Upper lobe of left lung (tissue), 4 donors: Measurements from ENCODE around the gene CITED4.

Experiments used
- POLR2A ChIP-seq, 4 donors: fragments of 450-650 bp; IDR thresholded peaks; one replicate each; pipeline ENCODE4 v1.5.1; 2016 to 2017; ENCODE audit warnings: antibody characterized with exemption in 4 of 4, mild to moderate bottlenecking in 2 of 4
- TF ChIP-seq, protein P1 (sequence below), 6 experiments: fragments of 450-650 bp in 4 of 6; fragments of 200-600 bp in 2 of 6; sonication (generic) in 2 of 6; IDR thresholded peaks; one replicate each; pipeline ENCODE4 v1.5.1; 2016 to 2019; ENCODE audit warnings: antibody characterized with exemption in 6 of 6

DNA sequence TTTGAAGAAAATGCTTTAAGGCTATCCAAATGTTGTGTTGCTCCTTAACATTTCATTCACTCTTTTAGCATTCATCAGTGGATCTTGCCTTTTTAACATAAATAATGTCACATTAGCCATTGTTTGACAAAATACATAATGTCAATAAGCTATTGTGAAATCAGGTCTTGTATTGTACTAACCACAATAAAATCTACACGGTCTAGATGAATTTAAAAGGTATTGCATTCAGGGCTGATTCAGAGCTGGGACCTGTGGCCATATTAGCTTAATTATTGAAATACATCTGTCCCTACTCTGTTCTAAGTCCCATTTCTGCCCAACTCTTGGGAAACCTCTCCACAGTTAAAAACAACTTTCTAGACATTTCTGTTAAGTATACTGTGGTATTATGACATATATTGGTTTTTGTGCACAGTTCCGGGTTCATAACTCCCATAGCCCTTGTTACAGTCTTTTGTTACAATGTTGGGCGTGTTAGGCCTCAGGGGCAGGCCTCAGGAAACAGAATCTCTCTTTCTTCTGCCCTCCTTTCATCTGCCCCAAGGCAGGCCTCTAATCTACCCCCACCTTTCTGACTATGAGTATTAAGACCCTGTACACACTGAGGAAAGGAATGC lies 44.7 kb upstream of the CITED4 start:
- TF ChIP-seq, protein P1, sequence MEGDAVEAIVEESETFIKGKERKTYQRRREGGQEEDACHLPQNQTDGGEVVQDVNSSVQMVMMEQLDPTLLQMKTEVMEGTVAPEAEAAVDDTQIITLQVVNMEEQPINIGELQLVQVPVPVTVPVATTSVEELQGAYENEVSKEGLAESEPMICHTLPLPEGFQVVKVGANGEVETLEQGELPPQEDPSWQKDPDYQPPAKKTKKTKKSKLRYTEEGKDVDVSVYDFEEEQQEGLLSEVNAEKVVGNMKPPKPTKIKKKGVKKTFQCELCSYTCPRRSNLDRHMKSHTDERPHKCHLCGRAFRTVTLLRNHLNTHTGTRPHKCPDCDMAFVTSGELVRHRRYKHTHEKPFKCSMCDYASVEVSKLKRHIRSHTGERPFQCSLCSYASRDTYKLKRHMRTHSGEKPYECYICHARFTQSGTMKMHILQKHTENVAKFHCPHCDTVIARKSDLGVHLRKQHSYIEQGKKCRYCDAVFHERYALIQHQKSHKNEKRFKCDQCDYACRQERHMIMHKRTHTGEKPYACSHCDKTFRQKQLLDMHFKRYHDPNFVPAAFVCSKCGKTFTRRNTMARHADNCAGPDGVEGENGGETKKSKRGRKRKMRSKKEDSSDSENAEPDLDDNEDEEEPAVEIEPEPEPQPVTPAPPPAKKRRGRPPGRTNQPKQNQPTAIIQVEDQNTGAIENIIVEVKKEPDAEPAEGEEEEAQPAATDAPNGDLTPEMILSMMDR (IDR thresholded peaks at IDR 0.05), result no peak
- TF ChIP-seq POLR2A (IDR thresholded peaks at IDR 0.05), result no peak
